HepG2 (cell line): ENCODE measurements around the gene PAIP2. TPM values are rescaled to one million over a fixed set of nuclear protein-coding genes. Genes with fewer than 3 reads are reported as not detected.

Experiments used
- CC2D1A ChIP-seq: sonication (generic); formaldehyde crosslinking; IDR thresholded peaks from 2 replicates; pipeline ENCODE4 v1.8.1; 2023; ENCODE audit warnings: mild to moderate bottlenecking, missing genetic modification reagents
- CEBPB ChIP-seq: IDR thresholded peaks from 2 replicates; pipeline ENCODE4 v1.6.1; 2011; ENCODE audit warnings: low read depth, low read length, improper control_type of control experiment, borderline replicate concordance
- CENPT ChIP-seq: sonication (generic); formaldehyde crosslinking; IDR thresholded peaks from 2 replicates; pipeline ENCODE4 v1.8.0; 2022; ENCODE audit warnings: low read depth, mild to moderate bottlenecking, moderate library complexity, missing genetic modification reagents
- FOSL1 ChIP-seq: sonication (generic); formaldehyde crosslinking; IDR thresholded peaks from 2 replicates; pipeline ENCODE4 v1.9.0; 2021; ENCODE audit warnings: missing genetic modification reagents, borderline replicate concordance
- MYC ChIP-seq: sonication (generic); formaldehyde crosslinking; IDR thresholded peaks from 2 replicates; pipeline ENCODE4 v1.9.0; 2021; ENCODE audit warnings: missing genetic modification reagents, borderline replicate concordance
- PAF1 ChIP-seq: IDR thresholded peaks from 2 replicates; pipeline ENCODE4 v1.6.1; 2016; ENCODE audit warnings: missing genetic modification reagents, missing compliant biosample characterization
- ZIK1 ChIP-seq: sonication (generic); formaldehyde crosslinking; IDR thresholded peaks from 2 replicates; pipeline ENCODE4 v1.5.0; 2020; ENCODE audit warnings: mild to moderate bottlenecking, low read depth, missing genetic modification reagents, borderline replicate concordance
- ZNF180 ChIP-seq: sonication (generic); formaldehyde crosslinking; IDR thresholded peaks from 2 replicates; pipeline ENCODE4 v1.4.0; 2020; ENCODE audit warnings: low read depth, missing genetic modification reagents, borderline replicate concordance
- ZNF253 ChIP-seq: sonication (generic); formaldehyde crosslinking; IDR thresholded peaks from 2 replicates; pipeline ENCODE4 v1.8.0; 2022; ENCODE audit warnings: mild to moderate bottlenecking, missing genetic modification reagents, borderline replicate concordance
- ZNF333 ChIP-seq: sonication (generic); formaldehyde crosslinking; IDR thresholded peaks from 2 replicates; pipeline ENCODE4 v1.4.0; 2020; ENCODE audit warnings: mild to moderate bottlenecking, missing genetic modification reagents, borderline replicate concordance
- ZNF343 ChIP-seq: sonication (generic); formaldehyde crosslinking; IDR thresholded peaks from 2 replicates; pipeline ENCODE4 v1.4.0; 2020; ENCODE audit warnings: mild to moderate bottlenecking, missing genetic modification reagents
- ZNF484 ChIP-seq: sonication (generic); formaldehyde crosslinking; IDR thresholded peaks from 2 replicates; pipeline ENCODE4 v1.5.1; 2020; ENCODE audit warnings: mild to moderate bottlenecking, low read depth, missing genetic modification reagents, borderline replicate concordance
- ZNF616 ChIP-seq: sonication (generic); formaldehyde crosslinking; IDR thresholded peaks from 2 replicates; pipeline ENCODE4 v1.5.0; 2020; ENCODE audit warnings: low read depth, mild to moderate bottlenecking, missing genetic modification reagents
- ZNF644 ChIP-seq: IDR thresholded peaks from 2 replicates; pipeline ENCODE4 v1.6.1; 2016; ENCODE audit warnings: low read depth
- polyA plus RNA-seq, 8 experiments: library from polyadenylated mRNA; depleted of rRNA in 3 of 8; stranded (reverse) in 7 of 8; unstranded in 1 of 8; fragments of >200 nt; fragmentation: Illumina TruSeq in 4 of 8; extraction: Trizol in 4 of 8; gene quantifications; 2 replicates each; pipeline versions ENCODE4 v1.2.1 to v1.2.3, GENCODE V29; 2011 to 2016; ENCODE audit warnings: low read depth in 4 of 8, missing spikeins in 1 of 8, mixed read lengths in 1 of 8; ENCODE audit not compliant: insufficient read depth in 1 of 8
- total RNA-seq, 5 experiments: library from RNA; depleted of rRNA; stranded (reverse); fragments of >200 nt; fragmentation: Illumina TruSeq; extraction: Trizol; gene quantifications; 2 replicates each; pipeline ENCODE4 v1.2.3, GENCODE V29; 2016; ENCODE audit warnings: low read depth in 1 of 5
- TF ChIP-seq, protein P1 (sequence below): sonication (generic); formaldehyde crosslinking; IDR thresholded peaks from 2 replicates; pipeline ENCODE4 v1.4.0; 2020; ENCODE audit warnings: missing genetic modification reagents
- TF ChIP-seq, protein P2 (sequence below): IDR thresholded peaks from 2 replicates; pipeline ENCODE4 v1.6.1; 2016
- TF ChIP-seq, protein P3 (sequence below): sonication (generic); formaldehyde crosslinking; IDR thresholded peaks from 2 replicates; pipeline ENCODE4 v1.8.0; 2022; ENCODE audit warnings: missing genetic modification reagents, low read depth, mild to moderate bottlenecking, borderline replicate concordance
- TF ChIP-seq, protein P4 (sequence below): IDR thresholded peaks from 2 replicates; pipeline ENCODE4 v1.6.1; 2016; ENCODE audit warnings: missing biosample characterization, missing genetic modification reagents, low read depth
- TF ChIP-seq, protein P5 (sequence below): sonication (generic); formaldehyde crosslinking; IDR thresholded peaks from 2 replicates; pipeline ENCODE4 v1.8.1; 2023; ENCODE audit warnings: missing genetic modification reagents, mild to moderate bottlenecking, borderline replicate concordance
- TF ChIP-seq, protein P6 (sequence below): sonication (generic); formaldehyde crosslinking; IDR thresholded peaks from 2 replicates; pipeline ENCODE4 v1.5.1; 2020; ENCODE audit warnings: missing genetic modification reagents, mild to moderate bottlenecking, borderline replicate concordance

PAIP2 gene
- total and polyA plus RNA-seq, 2 of the 13 experiments (the other 11 are each of a cell fraction or from before 2014, with no cell fraction given): 61.5 to 76.3 TPM

DNA sequence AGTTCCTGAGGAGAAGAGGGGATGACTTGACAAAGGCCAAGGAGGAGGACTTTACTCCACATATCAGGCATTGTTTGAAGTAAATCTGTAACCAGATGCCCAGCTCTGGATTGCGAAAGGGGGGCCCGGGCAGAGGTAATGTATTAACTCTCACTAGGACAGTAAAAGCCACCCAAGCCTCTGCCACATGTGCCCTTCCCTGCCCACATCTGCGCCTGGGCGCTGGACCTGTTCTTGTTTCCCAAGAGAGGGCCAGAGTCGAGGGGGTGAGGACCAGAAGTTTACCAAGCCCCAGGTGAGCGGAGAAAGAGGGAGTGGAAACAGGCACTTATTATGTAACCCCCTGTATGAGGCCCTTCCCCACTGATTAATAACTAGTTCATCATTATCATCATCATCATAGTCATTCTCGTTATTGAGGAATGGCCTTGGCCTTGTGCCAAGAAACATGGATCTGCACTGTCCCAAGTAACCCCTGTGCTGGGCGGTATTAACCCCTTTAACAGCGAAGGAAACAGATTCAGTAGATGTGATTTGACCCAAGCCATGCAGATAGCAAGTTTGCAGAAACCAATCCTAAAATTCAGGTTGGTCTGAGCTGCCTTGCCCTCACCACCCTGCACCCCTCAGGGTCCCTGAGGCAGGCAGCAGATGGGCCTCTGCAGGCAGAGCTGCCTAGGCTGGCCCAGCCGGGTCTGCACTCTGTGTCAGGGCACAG lies 41.8 kb downstream of the PAIP2 start, which contains the start of gene SLC23A1 (continued):
- TF ChIP-seq, protein P1, sequence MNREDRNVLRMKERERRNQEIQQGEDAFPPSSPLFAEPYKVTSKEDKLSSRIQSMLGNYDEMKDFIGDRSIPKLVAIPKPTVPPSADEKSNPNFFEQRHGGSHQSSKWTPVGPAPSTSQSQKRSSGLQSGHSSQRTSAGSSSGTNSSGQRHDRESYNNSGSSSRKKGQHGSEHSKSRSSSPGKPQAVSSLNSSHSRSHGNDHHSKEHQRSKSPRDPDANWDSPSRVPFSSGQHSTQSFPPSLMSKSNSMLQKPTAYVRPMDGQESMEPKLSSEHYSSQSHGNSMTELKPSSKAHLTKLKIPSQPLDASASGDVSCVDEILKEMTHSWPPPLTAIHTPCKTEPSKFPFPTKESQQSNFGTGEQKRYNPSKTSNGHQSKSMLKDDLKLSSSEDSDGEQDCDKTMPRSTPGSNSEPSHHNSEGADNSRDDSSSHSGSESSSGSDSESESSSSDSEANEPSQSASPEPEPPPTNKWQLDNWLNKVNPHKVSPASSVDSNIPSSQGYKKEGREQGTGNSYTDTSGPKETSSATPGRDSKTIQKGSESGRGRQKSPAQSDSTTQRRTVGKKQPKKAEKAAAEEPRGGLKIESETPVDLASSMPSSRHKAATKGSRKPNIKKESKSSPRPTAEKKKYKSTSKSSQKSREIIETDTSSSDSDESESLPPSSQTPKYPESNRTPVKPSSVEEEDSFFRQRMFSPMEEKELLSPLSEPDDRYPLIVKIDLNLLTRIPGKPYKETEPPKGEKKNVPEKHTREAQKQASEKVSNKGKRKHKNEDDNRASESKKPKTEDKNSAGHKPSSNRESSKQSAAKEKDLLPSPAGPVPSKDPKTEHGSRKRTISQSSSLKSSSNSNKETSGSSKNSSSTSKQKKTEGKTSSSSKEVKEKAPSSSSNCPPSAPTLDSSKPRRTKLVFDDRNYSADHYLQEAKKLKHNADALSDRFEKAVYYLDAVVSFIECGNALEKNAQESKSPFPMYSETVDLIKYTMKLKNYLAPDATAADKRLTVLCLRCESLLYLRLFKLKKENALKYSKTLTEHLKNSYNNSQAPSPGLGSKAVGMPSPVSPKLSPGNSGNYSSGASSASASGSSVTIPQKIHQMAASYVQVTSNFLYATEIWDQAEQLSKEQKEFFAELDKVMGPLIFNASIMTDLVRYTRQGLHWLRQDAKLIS (CRISPR knock-in tag): no peak
- TF ChIP-seq CEBPB (peak; percentile 94), ZNF484 (CRISPR knock-in tag) (no peak), MYC (CRISPR knock-in tag) (peak; percentile 38; the same call in 1 of the 2 replicates), CC2D1A (CRISPR knock-in tag) (no peak), PAF1 (CRISPR knock-in tag) (no peak), FOSL1 (CRISPR knock-in tag) (no peak), CENPT (CRISPR knock-in tag) (no peak), ZIK1 (no peak), ZNF644 (no peak), ZNF343 (CRISPR knock-in tag) (no peak), ZNF253 (CRISPR knock-in tag) (no peak), ZNF180 (CRISPR knock-in tag) (no peak), ZNF616 (no peak), ZNF333 (no peak)
- TF ChIP-seq, protein P2, sequence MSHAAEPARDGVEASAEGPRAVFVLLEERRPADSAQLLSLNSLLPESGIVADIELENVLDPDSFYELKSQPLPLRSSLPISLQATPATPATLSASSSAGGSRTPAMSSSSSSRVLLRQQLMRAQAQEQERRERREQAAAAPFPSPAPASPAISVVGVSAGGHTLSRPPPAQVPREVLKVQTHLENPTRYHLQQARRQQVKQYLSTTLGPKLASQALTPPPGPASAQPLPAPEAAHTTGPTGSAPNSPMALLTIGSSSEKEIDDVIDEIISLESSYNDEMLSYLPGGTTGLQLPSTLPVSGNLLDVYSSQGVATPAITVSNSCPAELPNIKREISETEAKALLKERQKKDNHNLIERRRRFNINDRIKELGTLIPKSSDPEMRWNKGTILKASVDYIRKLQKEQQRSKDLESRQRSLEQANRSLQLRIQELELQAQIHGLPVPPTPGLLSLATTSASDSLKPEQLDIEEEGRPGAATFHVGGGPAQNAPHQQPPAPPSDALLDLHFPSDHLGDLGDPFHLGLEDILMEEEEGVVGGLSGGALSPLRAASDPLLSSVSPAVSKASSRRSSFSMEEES (CRISPR knock-in tag): no peak
- TF ChIP-seq, protein P3, sequence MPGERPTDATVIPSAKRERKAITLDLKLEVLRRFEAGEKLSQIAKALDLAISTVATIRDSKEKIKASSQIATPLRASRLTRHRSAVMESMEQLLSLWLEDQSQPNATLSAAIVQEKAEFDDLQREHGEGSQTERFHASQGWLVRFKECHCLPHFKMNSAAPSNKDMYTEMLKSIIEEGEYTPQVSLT (CRISPR knock-in tag): no peak
- TF ChIP-seq, protein P4, sequence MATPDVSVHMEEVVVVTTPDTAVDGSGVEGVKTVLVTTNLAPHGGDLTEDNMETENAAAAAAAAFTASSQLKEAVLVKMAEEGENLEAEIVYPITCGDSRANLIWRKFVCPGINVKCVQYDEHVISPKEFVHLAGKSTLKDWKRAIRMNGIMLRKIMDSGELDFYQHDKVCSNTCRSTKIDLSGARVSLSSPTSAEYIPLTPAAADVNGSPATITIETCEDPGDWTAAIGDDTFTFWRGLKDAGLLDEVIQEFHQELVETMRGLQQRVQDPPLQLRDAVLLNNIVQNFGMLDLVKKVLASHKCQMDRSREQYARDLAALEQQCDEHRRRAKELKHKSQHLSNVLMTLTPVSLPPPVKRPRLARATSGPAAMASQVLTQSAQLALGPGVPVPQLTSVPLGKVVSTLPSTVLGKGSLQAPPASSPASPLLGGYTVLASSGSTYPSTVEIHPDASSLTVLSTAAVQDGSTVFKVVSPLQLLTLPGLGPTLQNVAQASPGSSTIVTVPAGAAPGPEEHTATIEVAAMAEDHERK (CRISPR knock-in tag): no peak
- TF ChIP-seq, protein P5, sequence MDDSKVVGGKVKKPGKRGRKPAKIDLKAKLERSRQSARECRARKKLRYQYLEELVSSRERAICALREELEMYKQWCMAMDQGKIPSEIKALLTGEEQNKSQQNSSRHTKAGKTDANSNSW (CRISPR knock-in tag): no peak
- TF ChIP-seq, protein P6, sequence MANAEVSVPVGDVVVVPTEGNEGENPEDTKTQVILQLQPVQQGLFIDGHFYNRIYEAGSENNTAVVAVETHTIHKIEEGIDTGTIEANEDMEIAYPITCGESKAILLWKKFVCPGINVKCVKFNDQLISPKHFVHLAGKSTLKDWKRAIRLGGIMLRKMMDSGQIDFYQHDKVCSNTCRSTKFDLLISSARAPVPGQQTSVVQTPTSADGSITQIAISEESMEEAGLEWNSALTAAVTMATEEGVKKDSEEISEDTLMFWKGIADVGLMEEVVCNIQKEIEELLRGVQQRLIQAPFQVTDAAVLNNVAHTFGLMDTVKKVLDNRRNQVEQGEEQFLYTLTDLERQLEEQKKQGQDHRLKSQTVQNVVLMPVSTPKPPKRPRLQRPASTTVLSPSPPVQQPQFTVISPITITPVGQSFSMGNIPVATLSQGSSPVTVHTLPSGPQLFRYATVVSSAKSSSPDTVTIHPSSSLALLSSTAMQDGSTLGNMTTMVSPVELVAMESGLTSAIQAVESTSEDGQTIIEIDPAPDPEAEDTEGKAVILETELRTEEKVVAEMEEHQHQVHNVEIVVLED (CRISPR knock-in tag): no peak
